PC-9 (cell line): ENCODE measurements around the gene AVPR1B. TPM values are rescaled to one million over a fixed set of nuclear protein-coding genes. Genes with fewer than 3 reads are reported as not detected.

Experiments used
- BruUV-seq: library from RNA; stranded (reverse); fragments of 400-500 nt; replicated peaks from 2 replicates; lab custom pipeline; 2021; lab: Mats Ljungman, UMichigan
- CTCF ChIA-PET: fragments of 300-600 bp; sonication (Branson Sonifier 250); formaldehyde crosslinking; loops from one replicate; lab custom pipeline; 2022; ENCODE audit warnings: antibody characterized with exemption; lab: Charles Lee
- POLR2A ChIA-PET: fragments of 300-600 bp; sonication (Branson Sonifier 250); formaldehyde crosslinking; loops from one replicate; lab custom pipeline; 2022; ENCODE audit warnings: antibody characterized with exemption; ENCODE audit not compliant: unreplicated experiment; lab: Charles Lee
- DNase-seq, 2 experiments: peaks; one replicate each; pipeline versions ENCODE4 v3.0.0 to v3.0.0-alpha.2; 2015 to 2022; ENCODE audit warnings: mixed read lengths in 1 of 2
- H2AFZ ChIP-seq: fragments of 200-600 bp; sonication (generic); 2 replicates; pipeline ENCODE4 v1.8.1; 2017; ENCODE audit warnings: antibody characterized with exemption
- H3F3A ChIP-seq: fragments of 200-600 bp; sonication (generic); 2 replicates; pipeline ENCODE4 v1.8.1; 2017; ENCODE audit warnings: antibody characterized with exemption, mild to moderate bottlenecking, low read depth; ENCODE audit not compliant: insufficient read depth
- H3K27ac ChIP-seq: fragments of 200-600 bp; sonication (generic); 2 replicates; pipeline ENCODE4 v1.6.1; 2016; ENCODE audit warnings: mixed run types
- H3K27me3 ChIP-seq: fragments of 200-600 bp; sonication (generic); 2 replicates; pipeline ENCODE4 v1.6.1; 2016; ENCODE audit warnings: low read depth, mixed run types; ENCODE audit not compliant: insufficient read depth
- H3K36me3 ChIP-seq: fragments of 200-600 bp; sonication (generic); 2 replicates; pipeline ENCODE4 v1.6.1; 2016; ENCODE audit warnings: low read depth, mixed run types
- H3K4me1 ChIP-seq: fragments of 200-600 bp; sonication (generic); replicated peaks from 2 replicates; pipeline ENCODE4 v1.6.1; 2016; ENCODE audit warnings: mixed run types; ENCODE audit not compliant: insufficient read depth
- H3K4me2 ChIP-seq: fragments of 200-600 bp; sonication (generic); 2 replicates; pipeline ENCODE4 v1.6.1; 2017; ENCODE audit warnings: mixed run types
- H3K4me3 ChIP-seq: fragments of 200-600 bp; sonication (generic); 2 replicates; pipeline ENCODE4 v1.6.1; 2016; ENCODE audit warnings: mixed run types
- H3K79me2 ChIP-seq: fragments of 200-600 bp; sonication (generic); 2 replicates; pipeline ENCODE4 v1.6.1; 2017; ENCODE audit warnings: low read depth, mixed run types
- H3K9me2 ChIP-seq: fragments of 200-600 bp; sonication (generic); 2 replicates; pipeline ENCODE4 v1.8.1; 2017; ENCODE audit warnings: mild to moderate bottlenecking; ENCODE audit not compliant: insufficient read depth
- H3K9me3 ChIP-seq: fragments of 200-600 bp; sonication (generic); 2 replicates; pipeline ENCODE4 v1.8.1; 2016; ENCODE audit warnings: low read depth; ENCODE audit not compliant: insufficient read depth
- H4K20me1 ChIP-seq: fragments of 200-600 bp; sonication (generic); 2 replicates; pipeline ENCODE4 v1.8.1; 2017; ENCODE audit not compliant: insufficient read depth
- CTCF ChIP-seq: fragments of 200-600 bp; sonication (generic); conservative IDR thresholded peaks from 2 replicates; pipeline ENCODE4 v1.6.1; 2017; ENCODE audit warnings: mixed run types, antibody characterized with exemption, mild to moderate bottlenecking, moderate library complexity
- EZH2 ChIP-seq: fragments of 200-600 bp; sonication (generic); IDR thresholded peaks from 2 replicates; pipeline ENCODE4 v1.8.0; 2017; ENCODE audit warnings: antibody characterized with exemption, low read depth
- intact Hi-C: fragments of 100-400 bp; cut with micrococcal nuclease; formaldehyde crosslinking; loops from one replicate; pipeline ENCODE4 v1.10.0; 2022; ENCODE audit not compliant: unreplicated experiment
- total RNA-seq: library from RNA; stranded (reverse); gene quantifications from 2 replicates; pipeline ENCODE4 v1.2.3, GENCODE V29; 2021

AVPR1B gene
- total RNA-seq, 1 experiment from 2014 or later = not detected

GRCh38 chr1:206075786-206076755 lies 41.1 kb downstream of the AVPR1B start:
- Histone ChIP-seq H3K4me1 (no peaks in the 10 kb centered on the region), H3K4me3 (no peak overlapping the region), H3K9me2 (no peaks in the 10 kb centered on the region), H3K79me2 (no peaks in the 10 kb centered on the region), H3K27ac (no peak overlapping the region), H3K4me2 (no peak overlapping the region), H2AFZ (no peak overlapping the region), H3K9me3 (no peaks in the 10 kb centered on the region), H3K36me3 (no peaks in the 10 kb centered on the region), H4K20me1 (no peaks in the 10 kb centered on the region), H3K27me3 (no peaks in the 10 kb centered on the region), H3F3A (no peaks in the 10 kb centered on the region)
- no TSS peak for BruUV-seq
- CTCF ChIA-PET = no interaction called here
- intact Hi-C loops = no loop called here
- POLR2A ChIA-PET = no interaction called here
- TF ChIP-seq CTCF = no peak
- TF ChIP-seq EZH2 = no peak
- DNase-seq = no peak

GRCh38 chr1:206074839-206075238 lies 42.3 kb downstream of the AVPR1B start:
- BruUV-seq = no TSS peak
- intact Hi-C loops = no loop called here
- H3K27me3 ChIP-seq = no peaks in the 10 kb centered on the region
- no peak for DNase-seq
- no peak for TF ChIP-seq EZH2
- TF ChIP-seq CTCF = no peak
- H3K9me2 ChIP-seq = no peaks in the 10 kb centered on the region
- no peaks in the 10 kb centered on the region for H3K79me2 ChIP-seq
- H3K4me1 ChIP-seq = no peaks in the 10 kb centered on the region
- no peaks in the 10 kb centered on the region for H3F3A ChIP-seq
- H3K4me2 ChIP-seq = no peak overlapping the region
- H3K9me3 ChIP-seq = no peaks in the 10 kb centered on the region
- no peak overlapping the region for H2AFZ ChIP-seq
- CTCF ChIA-PET = no interaction called here
- POLR2A ChIA-PET = no interaction called here
- H3K4me3 ChIP-seq = no peak overlapping the region
- H3K36me3 ChIP-seq = no peaks in the 10 kb centered on the region
- H4K20me1 ChIP-seq = no peaks in the 10 kb centered on the region
- no peak overlapping the region for H3K27ac ChIP-seq

GRCh38 chr1:206070627-206071304 lies 46.4 kb downstream of the AVPR1B start:
- H3K4me2 ChIP-seq = no peak overlapping the region
- ChIA-PET CTCF (no interaction called here), POLR2A (no interaction called here)
- no peaks in the 10 kb centered on the region for H4K20me1 ChIP-seq
- no peaks in the 10 kb centered on the region for H3F3A ChIP-seq
- H3K27ac ChIP-seq = no peak overlapping the region
- no peaks in the 10 kb centered on the region for H3K36me3 ChIP-seq
- BruUV-seq = no TSS peak
- intact Hi-C loops = no loop called here
- DNase-seq = no peak
- no peaks in the 10 kb centered on the region for H3K9me3 ChIP-seq
- no peak overlapping the region for H2AFZ ChIP-seq
- no peaks in the 10 kb centered on the region for H3K9me2 ChIP-seq
- H3K4me3 ChIP-seq = no peak overlapping the region
- H3K27me3 ChIP-seq = no peaks in the 10 kb centered on the region
- H3K79me2 ChIP-seq = no peaks in the 10 kb centered on the region
- H3K4me1 ChIP-seq = no peaks in the 10 kb centered on the region
- TF ChIP-seq EZH2 (no peak), CTCF (no peak)
